ENCODE measurements around the gene JMJD7. TPM values are rescaled to one million over a fixed set of nuclear protein-coding genes. Genes with fewer than 3 reads are reported as not detected.

JMJD7 gene
- total RNA-seq, 4 donors from 2014 or later = 9.1 to 61.1 (median 13.1) TPM

GRCh38 chr15:41861736-41862356, 34.0 kb downstream of the JMJD7 start:
- Histone ChIP-seq H3K36me3 (no peaks in the 10 kb centered on the region), H3K27me3 (no peaks in the 10 kb centered on the region), H3K4me3 (no peak overlapping the region), H3K4me1 (no peaks in the 10 kb centered on the region), H3K27ac (no peak overlapping the region), H3K9me3 (no peaks in the 10 kb centered on the region)
- DNase-seq = no peak
- no peak for TF ChIP-seq CTCF (IDR thresholded peaks at IDR 0.05)
- no peak for TF ChIP-seq POLR2A (IDR thresholded peaks at IDR 0.05)

- H3K9me3 ChIP-seq = no peaks in the 10 kb centered on the region
- DNase-seq = peak in 2 of 3 donors; percentile 59 to 66
- H3K27ac ChIP-seq = no peak overlapping the region
- no peak for TF ChIP-seq CTCF (IDR thresholded peaks at IDR 0.05)
- no peak for TF ChIP-seq POLR2A (IDR thresholded peaks at IDR 0.05)
- H3K36me3 ChIP-seq = no peaks in the 10 kb centered on the region
- H3K4me1 ChIP-seq = no peaks in the 10 kb centered on the region
- H3K27me3 ChIP-seq = no peaks in the 10 kb centered on the region
- no peak overlapping the region for H3K4me3 ChIP-seq
Observed at GRCh38 chr15:41862515-41863116, 34.7 kb downstream of the JMJD7 start.

- no peaks in the 10 kb centered on the region for H3K36me3 ChIP-seq
- no peaks in the 10 kb centered on the region for H3K4me1 ChIP-seq
- H3K9me3 ChIP-seq = no peaks in the 10 kb centered on the region
- TF ChIP-seq CTCF (IDR thresholded peaks at IDR 0.05) (no peak), POLR2A (IDR thresholded peaks at IDR 0.05) (no peak)
- no peak for DNase-seq
- H3K4me3 ChIP-seq = no peak overlapping the region
- H3K27ac ChIP-seq = no peak overlapping the region
- H3K27me3 ChIP-seq = no peaks in the 10 kb centered on the region
Observed at GRCh38 chr15:41865490-41866055, 37.7 kb downstream of the JMJD7 start.

DNA sequence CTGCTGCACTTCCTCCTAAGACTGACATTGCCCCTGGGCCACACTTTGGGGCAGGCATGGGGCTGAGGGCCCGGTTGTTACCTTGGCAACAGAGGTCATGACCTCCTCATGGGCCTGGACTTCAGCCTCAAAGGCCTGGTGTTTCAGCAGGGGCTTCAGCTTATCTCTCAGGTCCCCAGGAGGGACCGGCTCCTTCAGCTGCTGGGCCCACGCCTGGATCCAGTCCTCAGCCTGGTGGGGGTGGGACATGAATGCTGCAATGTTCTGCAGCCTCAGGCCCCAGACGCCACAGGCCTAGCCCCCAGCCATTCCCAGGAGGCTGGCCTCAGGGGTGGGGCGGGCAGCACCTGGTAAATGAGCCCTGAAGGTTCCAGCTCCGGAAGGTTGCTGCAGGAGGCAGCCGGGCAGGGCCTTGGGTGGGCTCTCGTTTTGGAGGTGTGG, 38.4 kb downstream of the JMJD7 start:
- H3K4me3 ChIP-seq = no peak overlapping the region

DNA sequence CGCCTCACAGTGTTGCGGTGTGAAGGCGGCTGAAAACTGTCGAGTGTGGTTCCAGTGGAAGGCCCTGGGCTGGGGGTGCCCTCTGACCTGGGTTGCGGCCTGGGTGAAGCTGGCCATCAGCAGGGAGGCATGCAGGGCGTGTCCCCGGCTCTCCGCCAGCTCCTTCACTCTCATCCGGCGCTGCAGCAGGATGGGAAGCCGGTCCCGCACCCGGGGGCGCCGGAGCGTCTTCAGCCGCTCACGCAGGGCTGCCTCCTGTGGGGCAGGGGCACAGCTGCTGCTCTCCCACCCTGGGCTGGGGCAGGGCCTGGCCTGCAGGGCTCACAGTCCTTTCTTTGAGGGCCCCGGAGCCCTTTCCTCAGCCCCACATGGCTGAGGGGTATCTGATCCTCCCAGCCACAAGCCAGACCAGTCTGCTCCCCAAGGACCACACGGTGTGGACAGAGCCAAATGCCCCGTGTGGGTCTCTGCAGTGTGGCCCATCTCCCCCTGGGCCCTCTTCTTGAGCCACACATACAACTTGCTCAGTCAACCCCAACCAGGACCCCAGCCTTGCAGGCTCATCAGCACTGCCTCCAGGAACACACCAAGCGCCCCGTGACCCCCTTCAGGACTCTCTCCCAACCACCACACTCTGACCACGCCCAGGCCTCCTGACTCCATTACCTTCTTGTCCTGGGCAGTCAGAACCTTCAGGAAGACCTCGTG, 39.1 kb downstream of the JMJD7 start:
- no peaks in the 10 kb centered on the region for H3K27me3 ChIP-seq
- no peaks in the 10 kb centered on the region for H3K36me3 ChIP-seq
- H3K4me1 ChIP-seq = no peaks in the 10 kb centered on the region
- H3K4me3 ChIP-seq = no peak overlapping the region
- H3K27ac ChIP-seq = no peak overlapping the region
- no peak for DNase-seq
- H3K9me3 ChIP-seq = no peaks in the 10 kb centered on the region
- TF ChIP-seq POLR2A (IDR thresholded peaks at IDR 0.05) = no peak
- TF ChIP-seq CTCF (IDR thresholded peaks at IDR 0.05) = no peak

More for the DNA sequence above, 38.4 kb downstream of the JMJD7 start:
- Histone ChIP-seq H3K4me1 (no peaks in the 10 kb centered on the region), H3K27ac (no peak overlapping the region), H3K9me3 (no peaks in the 10 kb centered on the region), H3K27me3 (no peaks in the 10 kb centered on the region), H3K36me3 (no peaks in the 10 kb centered on the region)
- no peak for DNase-seq
- TF ChIP-seq POLR2A (IDR thresholded peaks at IDR 0.05) (no peak), CTCF (IDR thresholded peaks at IDR 0.05) (no peak)

Measured in Peyer's patch (tissue), 4 donors.